B cell (primary cell): Measurements from ENCODE around the gene MROH8.

ENCODE experiments used
- CTCF ChIP-seq: fragments of 200-600 bp; IDR thresholded peaks from one replicate; pipeline ENCODE4 v1.8.0; 2022; ENCODE audit warnings: antibody characterized with exemption, mild to moderate bottlenecking
- EZH2 ChIP-seq: IDR thresholded peaks from 2 replicates; pipeline ENCODE4 v1.6.1; 2012; ENCODE audit warnings: borderline replicate concordance, low read depth, mild to moderate bottlenecking, moderate library complexity, low read length; ENCODE audit not compliant: insufficient read depth, poor library complexity, severe bottlenecking

- TF ChIP-seq CTCF: no peak
- no peak for TF ChIP-seq EZH2
Observed at GRCh38 chr20:37090407-37090806, 88.9 kb downstream of the MROH8 start.
